Kidney glomerular epithelial cell (primary cell): ENCODE data around the gene TSC22D2.
"Not testable (repeated sequence)": the region's sequence is repeated elsewhere in the genome, so short reads cannot be mapped to it uniquely, and the experiment has no call there.

Experiments used
- DNase-seq: peaks from one replicate; lab custom pipeline; 2025; lab: John Stamatoyannopoulos, UW

Gene TSC22D2

GRCh38 chr3:150490277-150490986 lies 82.3 kb downstream of the TSC22D2 start:
- DNase-seq, result no peak

GRCh38 chr3:150494411-150494977 lies 86.4 kb downstream of the TSC22D2 start:
- DNase-seq, result no peak

DNA sequence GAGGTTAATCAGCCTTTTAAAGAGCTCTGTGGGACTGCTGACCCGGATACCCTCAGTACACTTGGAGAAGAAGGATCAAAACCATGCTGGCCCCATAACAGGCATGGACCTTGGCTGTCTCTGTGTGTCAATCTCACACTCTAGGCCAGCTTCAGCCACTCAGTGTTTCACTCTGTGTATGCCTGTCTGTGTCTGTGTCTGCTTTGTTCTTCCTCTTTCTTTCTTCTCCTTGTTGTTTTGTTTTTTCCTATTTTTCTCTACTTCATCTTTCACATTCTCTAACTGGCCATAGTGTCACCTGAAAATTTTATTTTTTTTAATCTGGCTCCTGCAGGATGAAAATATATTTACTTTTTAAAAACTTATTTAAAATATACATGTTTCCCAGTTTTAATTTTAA lies 87.1 kb downstream of the TSC22D2 start:
- no peak for DNase-seq

- peak; percentile 11 for DNase-seq
These were observed 87.6 kb downstream of the TSC22D2 start for GRCh38 chr3:150495563-150496168.

- DNase-seq, result no peak
These were observed 89.9 kb downstream of the TSC22D2 start for GRCh38 chr3:150497956-150498355.

- not testable (repeated sequence) for DNase-seq
These were observed 92.9 kb downstream of the TSC22D2 start for GRCh38 chr3:150500960-150501359.

DNA sequence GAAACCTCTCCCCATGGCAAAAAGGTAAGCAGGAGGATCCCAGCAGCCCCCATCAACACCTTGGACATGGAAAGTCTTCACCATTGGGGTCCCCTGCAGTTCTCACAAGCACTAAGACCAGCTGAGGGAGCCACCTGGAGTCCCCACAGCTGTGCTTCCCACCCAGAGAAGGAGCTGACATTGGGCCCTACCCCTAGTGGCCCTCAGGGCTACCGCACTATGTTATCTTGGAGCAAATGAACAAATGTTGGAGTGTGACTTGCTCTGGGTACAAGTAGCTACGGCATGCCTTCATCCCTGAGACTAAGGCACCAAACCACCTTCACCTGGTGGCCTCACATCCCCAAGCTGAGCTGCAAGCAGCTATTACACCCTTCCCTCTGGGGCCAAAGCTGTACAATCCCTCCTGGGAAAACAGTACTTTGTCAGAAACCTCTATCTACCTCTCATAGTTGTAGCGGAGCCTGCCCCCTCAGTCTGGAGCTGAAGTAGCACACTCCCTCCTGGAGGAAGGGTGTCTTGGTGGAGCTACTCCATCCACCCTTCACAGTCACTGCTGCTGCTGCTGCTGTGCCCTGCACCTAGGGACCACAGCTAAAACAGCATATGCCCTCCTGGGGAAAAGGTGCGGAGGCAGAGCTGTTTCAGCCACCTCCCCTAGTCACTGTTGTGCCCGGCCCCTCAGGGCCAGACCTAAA lies 95.5 kb downstream of the TSC22D2 start:
- DNase-seq, result no peak

DNA sequence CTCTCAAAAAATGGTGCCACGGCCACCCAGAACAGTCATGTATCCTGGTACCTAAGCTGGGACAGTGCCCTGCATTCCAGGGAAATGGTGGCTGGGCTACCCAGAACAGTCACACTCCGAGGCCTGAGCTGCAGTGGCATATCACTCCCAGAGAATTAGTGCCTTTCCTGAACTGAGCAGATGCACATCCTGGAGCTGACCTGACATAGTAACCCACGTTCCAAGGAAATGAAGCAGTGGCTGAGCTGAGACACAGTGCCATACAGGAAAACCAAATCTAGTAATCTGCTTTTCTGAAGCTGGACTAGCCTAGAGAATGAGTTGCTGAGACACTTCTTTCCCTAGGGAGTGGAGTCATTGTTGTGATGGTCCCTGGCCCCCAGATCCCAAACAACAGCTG lies 96.4 kb downstream of the TSC22D2 start:
- no peak for DNase-seq

DNA sequence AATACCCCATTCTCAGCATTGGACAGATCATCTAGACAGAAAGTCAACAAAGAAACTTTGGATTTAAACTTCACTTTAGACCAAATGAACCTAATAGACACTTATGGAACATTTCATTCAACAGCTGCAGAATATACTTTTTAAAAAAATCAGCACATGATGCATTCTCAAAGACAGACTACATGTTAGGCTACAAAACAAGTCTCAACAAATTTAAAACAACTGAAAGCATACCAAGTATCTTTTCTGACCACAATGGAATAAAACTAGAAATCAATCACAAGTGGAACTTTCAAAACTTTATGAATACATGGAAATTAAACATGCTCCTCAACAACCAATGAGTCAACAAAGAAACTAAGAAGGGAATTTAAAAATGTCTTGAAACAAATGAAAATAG lies 100.3 kb downstream of the TSC22D2 start:
- no peak for DNase-seq

- DNase-seq, result no peak
These were observed 101.7 kb downstream of the TSC22D2 start for GRCh38 chr3:150509780-150510179.

DNA sequence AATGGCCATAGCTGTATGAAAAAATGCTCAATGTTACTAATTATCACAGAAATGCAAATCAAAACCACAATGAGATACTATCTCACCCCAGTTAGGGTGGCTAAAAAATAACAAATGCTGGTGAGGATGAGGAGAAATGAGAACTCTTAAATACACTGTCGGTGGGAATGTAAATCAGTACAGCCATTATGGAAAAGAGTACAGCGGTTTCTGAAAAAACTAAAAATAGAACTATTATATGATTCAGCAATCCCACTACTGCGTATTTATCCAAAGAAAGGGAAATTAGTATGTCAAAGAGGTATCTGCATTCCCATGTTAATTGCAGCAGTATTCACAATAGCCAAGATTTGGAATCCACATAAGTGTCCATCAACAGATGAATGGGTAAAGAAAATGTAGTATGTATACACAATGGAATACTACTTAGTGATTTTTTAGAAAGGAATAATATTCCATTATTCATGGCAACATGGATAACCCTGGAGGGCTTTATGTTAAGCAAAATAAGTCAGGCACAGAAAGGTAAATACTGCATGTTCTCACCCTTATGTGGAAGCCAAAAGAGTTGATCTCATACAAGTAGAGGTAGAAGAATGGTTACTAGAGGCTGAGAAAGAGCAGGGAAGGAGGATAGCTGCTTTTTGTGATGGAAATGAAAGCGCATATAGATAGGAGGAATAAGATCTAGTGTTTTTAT lies 103.2 kb downstream of the TSC22D2 start:
- DNase-seq, result no peak

- no peak for DNase-seq
These were observed 107.1 kb downstream of the TSC22D2 start for GRCh38 chr3:150515210-150515609.
